Activated CD4-positive, alpha-beta T cell treated with anti-CD3 and anti-CD28 coated beads for 24 hours (primary cell): ENCODE results near the gene CRYBG3.
"Not testable (repeated sequence)": the region's sequence is repeated elsewhere in the genome, so short reads cannot be mapped to it uniquely, and the experiment has no call there.

Experiments
- DNase-seq, 2 donors: peaks; one replicate each; pipeline ENCODE4 v3.0.0-alpha.2; 2020; ENCODE audit warnings: low read depth in 2 of 2

CRYBG3 gene

DNA sequence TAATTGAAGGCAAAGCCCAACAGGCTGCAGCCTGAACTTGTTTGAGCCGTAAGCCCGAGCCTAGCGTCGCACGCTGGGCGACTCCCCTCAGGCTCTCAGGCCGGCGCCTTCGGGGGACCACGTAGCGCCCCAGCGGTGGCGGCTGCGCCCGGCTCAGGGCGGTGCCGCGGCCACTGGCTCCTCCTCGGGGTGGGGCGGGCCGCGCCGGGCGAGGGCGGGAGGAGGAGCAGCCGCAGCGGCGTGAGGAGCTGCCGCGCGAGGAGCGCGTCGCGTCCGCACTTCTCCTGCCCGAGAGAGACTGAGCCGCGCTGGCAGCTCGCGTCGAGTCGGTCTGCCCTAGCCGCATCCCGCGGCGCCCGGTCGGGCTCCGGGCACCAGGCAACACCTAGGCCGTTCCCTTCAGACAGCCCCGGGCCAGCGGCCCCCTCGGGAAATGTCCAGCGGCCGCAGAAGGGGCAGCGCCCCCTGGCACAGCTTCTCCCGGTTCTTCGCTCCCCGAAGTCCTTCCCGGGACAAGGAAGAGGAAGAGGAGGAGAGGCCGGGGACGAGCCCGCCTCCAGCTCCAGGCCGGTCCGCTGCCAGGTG lies at the start of gene CRYBG3:
CRYBG3 (plus strand) TSS at position 238 of the 585 bp plus-strand sequence; CDS start at position 434, 196 bp downstream.
- DNase-seq = peak; percentile 63 to 75

DNA sequence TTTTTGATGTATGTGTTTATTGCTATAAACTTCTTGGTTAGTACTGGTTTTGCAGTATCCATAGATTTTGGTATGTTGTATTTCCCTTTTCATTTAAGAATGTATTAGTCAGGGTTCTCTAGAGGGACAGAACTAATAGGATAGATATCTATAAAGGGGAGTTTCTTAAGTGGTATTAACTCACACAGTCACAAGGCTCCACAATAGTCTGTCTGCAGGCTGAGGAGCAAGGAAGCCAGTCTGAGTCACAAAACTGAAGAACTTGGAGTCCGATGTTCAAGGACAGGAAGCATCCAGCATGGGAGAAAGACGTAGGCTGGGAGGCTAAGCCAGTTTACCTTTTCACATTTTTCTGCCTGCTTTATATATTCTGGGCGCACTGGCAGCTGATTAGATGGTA lies 48.9 kb upstream of the CRYBG3 start:
- no peak for DNase-seq

DNA sequence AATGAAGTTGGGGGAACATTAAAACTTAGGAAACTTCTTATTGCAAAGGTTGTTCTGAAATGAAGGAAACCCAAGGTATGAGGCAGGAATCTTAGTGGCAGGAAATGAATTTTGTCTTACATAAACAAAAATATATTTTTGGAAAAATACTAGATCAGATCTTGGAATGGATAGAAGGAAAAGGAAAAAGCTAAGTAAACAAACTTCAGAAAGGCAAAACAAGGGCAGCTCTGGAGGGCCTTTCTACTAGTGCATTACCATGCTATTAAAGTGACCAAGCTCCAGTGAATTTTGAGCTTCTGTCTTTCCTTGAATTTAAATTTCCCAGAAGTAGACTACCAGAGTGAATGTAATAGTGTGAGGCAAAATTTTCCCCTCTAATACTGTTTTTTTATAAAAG lies 43.7 kb upstream of the CRYBG3 start:
- no peak for DNase-seq

DNA sequence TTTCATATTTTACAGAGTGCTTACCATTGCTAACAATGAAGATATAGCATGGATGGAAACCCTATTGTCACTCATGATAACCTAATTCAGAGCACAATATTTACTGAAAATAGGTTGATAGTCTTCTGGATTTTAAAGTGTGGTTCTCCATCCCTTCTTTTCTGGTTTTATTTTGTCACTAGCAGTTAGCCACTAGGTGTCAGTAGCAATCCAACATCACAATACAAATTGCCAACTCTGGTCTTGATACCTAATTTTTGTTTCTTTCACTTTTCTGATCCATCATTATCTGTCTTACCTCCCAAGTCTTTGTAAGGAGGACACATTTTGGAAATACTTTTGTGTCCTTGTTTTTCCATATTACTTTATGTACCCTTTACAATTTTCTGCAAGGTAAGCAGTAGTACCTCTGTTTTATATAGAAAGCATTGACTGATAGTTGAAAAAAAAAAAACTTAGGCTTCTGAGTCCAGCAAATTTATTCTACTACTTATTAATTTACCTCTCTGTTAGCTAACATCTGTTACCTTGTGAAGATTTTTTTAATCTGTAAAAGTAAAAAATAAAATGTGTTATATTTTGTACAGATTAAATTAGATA lies 28.3 kb upstream of the CRYBG3 start:
- peak in 1 of 2 donors; percentile 8 for DNase-seq

DNA sequence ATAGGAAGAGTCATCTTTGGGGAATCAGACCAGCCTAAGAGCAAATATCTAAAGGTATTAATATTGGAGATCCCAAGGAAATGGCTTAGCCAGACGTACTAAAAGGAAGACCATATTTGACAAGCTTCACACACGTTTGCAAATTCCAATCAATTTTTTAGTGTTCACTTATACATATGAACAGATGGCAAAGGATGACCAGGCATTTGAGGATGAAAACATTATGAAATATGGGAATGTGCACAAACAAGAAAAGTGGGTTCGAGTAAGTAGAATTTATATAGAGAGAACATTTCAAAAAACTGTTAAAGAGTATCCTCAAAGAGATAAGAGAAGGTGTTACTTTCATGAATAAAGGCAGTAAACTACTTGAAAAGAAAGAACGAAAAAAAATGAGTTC lies 25.9 kb upstream of the CRYBG3 start:
- no peak for DNase-seq

DNA sequence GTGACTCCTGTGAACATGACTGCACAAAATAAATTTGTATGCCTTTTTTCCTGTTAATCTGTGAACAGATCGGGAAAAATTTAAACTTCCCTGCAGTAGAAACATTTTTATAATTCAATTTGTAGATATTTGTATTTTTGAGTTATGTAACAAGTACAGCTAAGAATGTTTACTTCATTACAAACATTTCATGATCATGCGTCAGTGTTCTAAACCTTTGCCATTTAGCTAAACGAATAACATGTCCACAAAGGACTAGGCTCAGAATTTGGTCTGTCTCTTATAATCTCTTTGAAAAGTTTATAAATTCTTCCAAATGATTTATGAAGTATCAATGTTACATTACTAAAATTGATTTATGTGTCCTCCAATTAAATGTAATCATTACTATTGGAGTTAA lies 17.3 kb upstream of the CRYBG3 start:
- DNase-seq = no peak

DNA sequence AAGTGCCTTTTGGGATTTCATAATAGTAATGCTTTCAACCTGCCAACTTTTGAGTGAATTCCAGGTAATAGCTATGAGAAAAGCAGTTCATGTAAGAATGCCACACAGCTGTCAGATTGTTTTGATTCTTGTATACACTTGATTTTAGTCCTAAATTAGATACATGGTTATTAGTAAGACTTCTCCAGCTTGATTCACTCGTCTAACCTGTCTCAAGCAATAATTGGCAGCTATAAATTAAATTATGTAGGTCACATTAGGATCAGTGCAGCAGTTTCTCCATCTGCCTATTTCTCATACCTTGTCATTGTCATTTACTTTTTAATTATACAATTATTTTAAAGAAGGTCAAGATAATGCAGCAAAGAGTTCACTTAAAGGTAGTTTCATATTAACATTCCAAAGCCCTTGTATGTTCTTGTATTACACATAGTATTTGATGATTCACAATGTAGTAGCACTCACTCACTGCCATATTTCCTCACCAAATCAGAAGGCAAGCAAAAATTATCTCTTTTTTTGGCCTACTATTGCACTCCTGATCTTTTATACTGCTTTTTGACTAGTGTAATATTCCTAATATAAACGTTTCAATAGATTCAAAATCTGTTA lies 10.9 kb upstream of the CRYBG3 start:
- DNase-seq = no peak

DNA sequence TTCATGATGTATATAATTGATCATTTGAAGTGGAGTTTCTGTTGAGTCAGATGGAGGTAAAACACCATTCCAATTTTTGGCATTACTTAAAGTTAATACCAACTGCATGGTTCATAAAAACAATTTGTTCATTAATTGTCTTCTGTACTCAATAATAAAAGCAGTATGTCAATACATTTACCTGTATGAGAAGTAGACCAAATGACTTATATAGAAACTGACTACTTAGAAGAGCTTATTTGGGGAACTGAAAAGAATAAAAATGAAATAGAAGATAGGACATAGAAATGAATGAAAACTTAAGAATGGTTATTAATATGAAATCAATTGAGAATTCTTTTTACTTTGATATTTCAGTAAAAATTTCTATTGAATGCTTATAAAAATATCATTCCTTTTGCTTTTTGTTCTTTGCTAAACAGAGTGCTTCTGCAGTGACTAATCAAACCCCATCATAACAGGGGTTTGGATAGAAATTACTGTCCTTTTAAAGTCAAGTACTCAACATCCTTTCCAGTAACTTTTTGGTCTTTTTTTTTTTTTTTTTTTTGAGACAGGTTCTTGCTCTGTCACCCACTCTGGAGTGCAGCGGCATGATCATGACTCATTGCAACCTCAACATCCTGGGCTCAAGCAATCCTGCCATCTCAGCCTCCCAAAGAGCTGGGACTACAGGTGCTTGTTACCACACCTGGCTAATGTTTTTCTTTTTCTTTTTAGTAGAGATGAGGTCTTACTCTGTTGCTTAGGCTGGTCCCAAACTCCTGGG lies 6.5 kb upstream of the CRYBG3 start:
- peak in 1 of 2 donors; percentile 1 for DNase-seq

DNA sequence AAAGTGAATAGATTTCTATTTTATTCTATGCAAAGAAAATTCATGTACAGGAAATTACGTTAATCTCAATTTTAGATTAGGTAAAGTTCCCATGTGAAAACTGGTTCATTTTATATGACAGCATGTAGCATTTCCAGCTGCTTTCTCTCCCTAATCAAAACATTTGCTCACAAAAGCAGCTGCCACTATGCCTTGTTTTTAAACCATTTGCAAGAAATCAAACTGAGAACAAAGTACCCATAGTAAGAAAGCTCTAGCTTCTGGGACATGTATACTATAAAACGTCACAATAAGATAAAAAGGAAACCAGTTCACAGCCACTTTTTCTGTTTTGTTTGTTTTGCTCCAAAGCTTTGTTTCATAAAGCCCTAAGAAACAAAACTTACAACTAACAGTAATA lies 5.0 kb upstream of the CRYBG3 start:
- DNase-seq = no peak

DNA sequence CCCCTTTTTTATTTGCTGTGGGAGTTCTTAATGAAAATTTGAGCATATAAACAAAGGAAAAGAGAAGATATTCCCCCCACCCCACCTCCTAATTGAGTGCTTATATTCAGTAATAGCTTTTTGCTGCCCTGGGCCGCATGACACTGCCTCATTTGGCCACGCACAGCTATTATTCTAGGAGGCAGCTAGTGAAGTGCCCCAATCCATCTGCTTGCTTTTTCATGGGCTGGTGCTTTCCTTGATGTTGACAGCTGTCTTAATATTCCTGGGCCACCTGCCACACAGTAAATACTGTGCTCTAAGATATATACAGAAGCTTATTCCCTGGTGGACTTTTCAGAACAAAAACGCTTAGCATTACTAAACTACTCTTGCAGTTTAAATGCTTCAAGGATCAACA lies 3.8 kb upstream of the CRYBG3 start:
- DNase-seq = no peak

DNA sequence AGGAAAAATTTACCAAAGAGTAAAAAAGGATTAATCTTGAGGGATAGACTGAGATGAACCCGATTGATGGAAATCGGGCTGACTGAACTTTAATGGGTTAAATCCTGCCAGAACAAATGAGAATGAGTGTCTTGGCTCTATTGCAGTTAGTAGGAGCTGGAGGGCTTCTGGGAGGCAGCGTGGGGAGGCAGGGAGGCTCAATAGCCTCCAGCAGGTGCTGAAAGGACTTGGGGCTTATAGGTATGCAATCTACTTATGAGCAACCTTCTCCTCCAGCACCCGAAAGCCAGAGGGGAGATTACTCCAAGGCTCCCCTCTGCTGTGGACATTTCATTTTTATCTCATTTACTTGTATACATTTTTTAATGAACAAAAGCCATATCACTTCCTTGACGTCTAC lies 1.0 kb upstream of the CRYBG3 start:
- DNase-seq = no peak

DNA sequence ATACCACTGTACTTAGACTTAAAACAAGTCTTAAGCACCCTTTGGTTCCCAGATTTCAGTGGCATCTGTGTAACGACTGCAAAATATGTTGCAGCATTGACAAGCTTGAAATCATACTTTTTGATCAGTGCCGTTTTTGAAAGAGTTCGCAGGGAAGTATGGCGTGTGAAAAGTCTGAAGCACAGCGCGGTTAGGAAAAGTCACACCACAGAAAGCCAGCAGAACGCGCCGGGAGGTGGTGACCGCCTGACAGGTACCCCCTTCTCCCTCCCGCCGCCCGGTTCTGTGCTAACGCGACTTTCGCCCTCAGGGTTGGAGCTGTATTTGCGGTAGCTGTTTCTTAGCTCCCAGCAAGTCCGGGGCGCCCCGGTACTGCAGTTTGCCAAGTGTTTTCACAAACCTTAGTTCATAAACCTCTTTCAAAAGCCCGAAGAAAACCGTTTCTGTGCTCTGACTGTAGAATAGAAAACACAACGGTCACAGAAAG lies 481 bp upstream of the CRYBG3 start:
- peak in 1 of 2 donors; percentile 17 for DNase-seq

DNA sequence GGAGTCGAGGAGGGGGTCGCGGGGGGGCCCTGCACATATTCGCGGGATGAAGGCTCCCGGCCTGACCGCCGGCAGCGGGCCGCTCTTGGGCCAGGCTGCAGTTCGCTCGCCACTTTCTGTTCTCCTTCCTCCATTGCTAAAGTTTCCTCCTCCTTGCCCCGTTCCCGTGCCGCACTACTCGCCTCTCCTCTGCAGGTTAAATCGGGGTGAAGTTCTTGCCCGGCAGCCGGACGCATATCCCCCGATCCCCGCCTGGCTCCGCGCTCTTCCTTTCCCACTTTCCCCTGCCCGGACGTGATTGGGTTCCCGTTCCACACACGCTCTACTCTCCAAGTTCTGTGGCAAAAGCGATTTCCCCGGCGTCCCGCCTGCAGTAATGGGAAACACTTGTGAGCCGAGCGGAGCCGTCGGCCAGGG lies 556 bp downstream of the CRYBG3 start:
- peak in 1 of 2 donors; percentile 1 for DNase-seq

DNA sequence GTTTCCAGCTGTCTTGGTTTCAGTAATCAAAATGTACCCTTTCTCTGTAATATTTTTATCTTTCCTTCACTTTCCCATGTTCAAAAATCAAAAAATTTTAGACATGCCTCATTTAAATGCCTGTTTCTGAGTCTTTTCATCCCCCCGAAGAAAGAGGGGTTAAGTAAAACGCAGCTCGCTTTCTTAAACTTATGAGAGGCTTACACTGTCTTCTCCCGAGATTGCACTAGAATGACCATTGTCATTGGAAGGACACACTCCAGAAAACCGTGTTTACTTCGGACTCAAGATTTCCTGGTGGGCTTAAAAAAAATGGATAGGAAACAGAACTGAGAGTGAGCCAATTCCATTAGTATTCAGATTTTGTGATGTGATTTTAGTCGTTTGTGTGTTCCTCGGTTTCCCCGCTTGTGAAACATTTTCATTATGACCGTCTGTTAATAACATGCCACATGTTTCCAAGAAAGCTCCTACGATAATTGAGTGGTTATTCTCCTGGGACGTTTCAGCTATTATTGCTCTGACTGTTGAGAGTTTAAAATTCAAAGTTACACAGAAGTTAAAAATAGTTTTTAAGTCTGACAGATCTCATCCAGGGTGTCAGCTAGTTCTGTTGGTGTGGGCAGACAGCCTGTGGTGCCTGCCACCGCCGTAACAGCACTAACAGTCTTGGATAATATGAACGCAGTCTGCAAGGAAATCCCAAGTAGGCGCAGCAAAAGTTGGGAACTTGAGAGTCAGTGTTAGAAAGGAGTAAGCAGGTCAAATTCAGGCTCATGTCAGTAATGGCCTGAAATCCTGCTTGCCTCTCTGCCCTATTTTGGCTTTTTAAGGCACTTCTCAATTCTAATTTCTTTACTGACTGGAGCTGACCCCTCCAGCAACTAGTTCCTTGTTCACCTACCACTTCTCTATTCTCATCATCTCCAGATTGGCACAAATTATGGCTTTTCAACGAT lies 1.5 kb downstream of the CRYBG3 start:
- DNase-seq = no peak

DNA sequence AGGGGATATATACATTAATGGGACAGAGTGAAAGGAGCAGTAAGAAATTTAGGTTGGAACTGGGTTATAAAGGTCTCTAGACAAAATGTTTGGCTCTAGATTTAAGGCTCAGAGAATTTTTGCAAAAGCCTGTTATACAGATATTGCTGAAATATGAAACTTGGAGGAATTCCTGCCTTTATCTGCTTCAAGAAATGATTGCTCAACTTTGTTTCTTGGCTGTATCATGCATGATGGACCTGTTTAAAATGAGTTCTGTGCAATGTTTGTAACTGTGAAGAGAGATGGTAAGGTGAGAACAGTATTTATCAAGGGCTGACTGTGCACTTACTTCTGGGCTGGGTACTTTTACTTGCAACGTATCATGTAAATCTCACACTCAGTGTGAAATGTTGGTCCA lies 3.3 kb downstream of the CRYBG3 start:
- no peak for DNase-seq

DNA sequence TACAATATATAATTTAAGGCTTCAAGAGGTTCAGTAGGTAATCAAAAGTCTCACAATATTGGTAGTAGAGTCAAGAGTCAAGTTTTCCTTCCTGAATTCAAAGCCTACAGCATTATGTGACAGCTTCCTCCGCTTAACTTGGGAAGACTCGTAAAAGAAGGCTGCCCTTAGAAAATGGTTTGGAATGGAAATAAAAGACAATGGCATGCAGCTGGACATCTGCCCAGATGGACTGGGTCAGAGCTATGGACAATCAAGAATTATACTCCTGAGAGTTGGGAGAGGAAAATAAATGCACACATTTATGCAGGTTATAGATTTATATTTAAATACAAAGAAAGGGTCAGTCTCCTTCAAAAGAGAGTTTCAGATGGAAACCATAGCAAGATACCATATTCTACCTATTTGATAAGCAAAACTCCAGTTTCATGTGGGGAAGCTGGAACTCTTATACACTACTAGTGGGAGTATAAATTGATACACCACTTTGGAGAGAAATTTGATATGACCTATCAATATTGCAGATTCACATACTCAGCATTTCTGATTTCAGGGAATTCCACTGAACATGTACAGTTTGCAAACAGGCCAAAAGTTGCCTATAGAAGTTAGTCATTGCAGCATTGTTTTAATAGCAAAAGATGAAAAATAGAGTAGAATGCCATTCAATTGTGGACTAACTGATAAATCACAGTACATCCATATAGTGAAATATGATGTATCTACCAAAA lies 6.1 kb downstream of the CRYBG3 start:
- no peak for DNase-seq

DNA sequence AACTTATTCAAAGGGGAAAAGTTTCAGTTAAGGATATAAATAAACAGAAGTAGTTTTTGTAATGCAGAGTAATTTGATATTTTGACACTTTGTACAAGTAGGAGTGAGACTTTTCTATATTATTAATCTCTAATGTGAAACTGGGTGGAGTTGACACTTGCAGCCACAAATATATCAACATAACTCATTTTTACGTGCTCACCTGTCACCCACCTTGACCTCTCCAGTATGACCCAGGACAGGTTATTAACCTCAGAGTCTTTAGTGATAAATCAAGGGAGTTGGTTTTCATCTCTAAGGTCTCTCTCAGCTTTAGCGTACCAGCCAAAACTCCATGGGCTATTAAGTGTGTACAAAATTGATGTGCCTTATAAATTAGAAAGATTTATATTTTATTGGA lies 7.4 kb downstream of the CRYBG3 start:
- DNase-seq = no peak

DNA sequence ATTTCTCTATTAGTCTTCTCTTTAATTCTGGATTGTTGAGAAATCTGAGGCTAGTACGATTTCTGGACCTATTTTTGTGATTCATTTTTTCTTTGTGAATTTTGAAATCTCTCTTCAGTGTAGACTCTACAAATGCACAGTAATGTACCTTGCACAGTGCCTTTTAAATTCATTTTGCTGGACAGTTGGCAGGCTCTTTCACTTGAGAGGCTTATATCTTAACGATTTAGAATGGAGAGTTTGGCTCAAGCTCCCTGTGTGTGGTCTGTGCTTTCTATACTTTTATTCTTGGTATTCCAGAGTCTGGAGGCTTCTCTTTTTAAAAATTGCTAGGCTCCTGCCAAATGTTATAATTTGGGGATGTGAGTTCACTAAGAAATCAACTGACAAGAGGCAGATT lies 8.8 kb downstream of the CRYBG3 start:
- no peak for DNase-seq

DNA sequence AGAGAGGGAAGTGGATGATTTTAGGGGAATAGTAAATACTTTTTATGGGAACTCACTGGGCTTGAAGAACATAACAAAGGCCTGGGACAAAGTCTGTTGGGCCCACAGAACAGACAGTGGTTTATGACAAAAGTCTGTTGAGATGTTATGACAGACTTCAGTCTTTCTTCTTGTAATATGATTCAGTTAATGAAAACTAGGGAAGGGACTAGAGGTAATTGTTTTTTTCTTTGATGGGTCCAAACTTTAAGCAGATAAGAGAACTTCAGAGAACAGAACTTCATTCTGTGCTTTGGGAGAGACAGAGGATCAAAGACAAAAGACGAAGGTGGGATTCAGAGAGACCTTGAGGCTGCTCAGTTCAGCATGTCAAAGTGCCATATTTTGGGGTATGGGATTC lies 9.3 kb downstream of the CRYBG3 start:
- DNase-seq = no peak

DNA sequence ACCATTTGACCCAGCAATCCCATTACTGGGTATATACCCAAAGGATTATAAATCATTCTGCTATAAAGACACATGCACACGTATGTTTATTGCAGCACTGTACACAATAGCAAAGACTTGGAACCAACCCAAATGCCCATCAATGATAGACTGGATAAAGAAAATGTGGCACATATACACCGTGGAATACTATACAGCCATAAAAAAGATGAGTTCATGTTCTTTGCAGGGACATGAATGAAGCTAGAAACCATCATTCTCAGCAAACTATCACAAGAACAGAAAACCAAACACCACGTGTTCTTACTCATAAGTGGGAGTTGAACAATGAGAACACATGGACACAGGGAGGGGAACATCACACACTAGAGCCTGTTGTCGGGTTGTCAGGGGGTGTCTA lies 11.4 kb downstream of the CRYBG3 start:
- not testable (repeated sequence) for DNase-seq

DNA sequence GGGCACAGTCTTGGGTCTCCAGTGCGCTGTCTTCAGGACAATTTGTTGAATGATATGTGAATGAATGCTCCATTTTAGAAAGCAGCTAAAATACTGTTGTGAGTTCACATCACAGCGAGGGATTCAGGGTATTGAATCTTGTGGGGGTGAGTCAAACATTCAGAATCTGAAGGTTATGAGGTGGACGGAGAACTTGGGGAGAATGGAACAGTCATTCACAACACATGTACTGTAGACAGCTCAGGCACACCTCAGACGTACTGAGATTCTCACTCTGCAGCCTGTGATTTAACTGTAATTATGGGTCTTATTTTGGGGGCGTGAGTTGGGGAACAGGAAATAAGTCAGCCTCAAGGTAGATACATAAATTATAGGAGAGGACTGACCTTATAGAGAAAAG lies 13.9 kb downstream of the CRYBG3 start:
- DNase-seq = no peak
